Fibroblast of lung (primary cell): ENCODE data around the gene CFAP74. TPM values are rescaled to one million over a fixed set of nuclear protein-coding genes. Genes with fewer than 3 reads are reported as not detected.

Experiments
- DNase-seq, 2 donors: peaks; one replicate each; pipeline versions ENCODE4 v3.0.0 to v3.0.0-alpha.2; 2010; ENCODE audit warnings: low read depth in 2 of 2
- H2AFZ ChIP-seq: 2 replicates; pipeline ENCODE4 v1.5.1; 2012; ENCODE audit warnings: low read length, control low read depth, inconsistent platforms
- H3K27ac ChIP-seq: 2 replicates; pipeline ENCODE4 v1.5.1; 2011; ENCODE audit warnings: low read length, control low read depth; ENCODE audit not compliant: insufficient read depth
- H3K27me3 ChIP-seq: 2 replicates; pipeline ENCODE4 v1.5.1; 2011; ENCODE audit warnings: mild to moderate bottlenecking, low read length; ENCODE audit not compliant: control insufficient read depth, insufficient read depth
- H3K36me3 ChIP-seq: 2 replicates; pipeline ENCODE4 v1.5.1; 2011; ENCODE audit warnings: low read length; ENCODE audit not compliant: control insufficient read depth, insufficient read depth
- H3K4me1 ChIP-seq: 2 replicates; pipeline ENCODE4 v1.5.1; 2011; ENCODE audit warnings: low read length; ENCODE audit not compliant: control insufficient read depth, insufficient read depth; ENCODE audit errors: extremely low read depth
- H3K4me2 ChIP-seq: 2 replicates; pipeline ENCODE4 v1.5.1; 2011; ENCODE audit warnings: low read length, control low read depth; ENCODE audit not compliant: insufficient read depth; ENCODE audit errors: extremely low read depth
- H3K4me3 ChIP-seq, 4 experiments: fragments of 200-600 bp in 1 of 4; sonication (generic) in 1 of 4; replicated peaks in 1 of 4; 2 replicates each; pipeline ENCODE4 v1.5.1; 2011 to 2016; ENCODE audit warnings: low read length in 4 of 4, low read depth in 3 of 4, mild to moderate bottlenecking in 3 of 4, control low read depth in 2 of 4, inconsistent platforms in 1 of 4, mixed read lengths in 1 of 4; ENCODE audit not compliant: insufficient read depth in 1 of 4; ENCODE audit errors: control extremely low read depth in 1 of 4
- H3K79me2 ChIP-seq: 2 replicates; pipeline ENCODE4 v1.5.1; 2012; ENCODE audit warnings: mild to moderate bottlenecking, low read length, inconsistent platforms; ENCODE audit not compliant: control insufficient read depth, insufficient read depth
- H3K9ac ChIP-seq: 2 replicates; pipeline ENCODE4 v1.5.1; 2011; ENCODE audit warnings: mild to moderate bottlenecking, low read length, control low read depth; ENCODE audit not compliant: insufficient read depth
- H3K9me3 ChIP-seq: 2 replicates; pipeline ENCODE4 v1.5.1; 2012; ENCODE audit warnings: low read depth, low read length; ENCODE audit not compliant: control insufficient read depth, insufficient read depth
- H4K20me1 ChIP-seq: 2 replicates; pipeline ENCODE4 v1.5.1; 2011; ENCODE audit warnings: low read length; ENCODE audit not compliant: control insufficient read depth, insufficient read depth; ENCODE audit errors: extremely low read depth
- EZH2 ChIP-seq: IDR thresholded peaks from 2 replicates; pipeline ENCODE4 v1.5.1; 2012; ENCODE audit warnings: low read length, control low read depth, mild to moderate bottlenecking; ENCODE audit errors: missing control alignments
- polyA plus RNA-seq, 2 donors: library from polyadenylated mRNA; depleted of rRNA in 1 of 2; stranded (reverse) in 1 of 2; unstranded in 1 of 2; fragments of >200 nt; gene quantifications; 2 replicates each; pipeline ENCODE4 v1.2.1, GENCODE V29; 2011 to 2012; ENCODE audit warnings: missing spikeins in 1 of 2
- total RNA-seq: library from RNA; depleted of rRNA; stranded (reverse); fragments of >200 nt; gene quantifications from 2 replicates; pipeline ENCODE4 v1.2.1, GENCODE V29; 2014
- TF ChIP-seq, protein P1 (sequence below), 2 donors: IDR thresholded peaks in 1 of 2; conservative IDR thresholded peaks in 1 of 2; 1 replicate in 1 of 2; 2 replicates in 1 of 2; pipeline ENCODE4 v1.5.1; 2011 to 2012; ENCODE audit warnings: low read length in 2 of 2, control low read depth in 1 of 2, inconsistent platforms in 1 of 2, low read depth in 1 of 2, mild to moderate bottlenecking in 1 of 2

Gene CFAP74
- total and polyA plus RNA-seq, 2 donors (not counting 1 experiment from before 2014, with no cell fraction given): not detected

GRCh38 chr1:2032737-2033136, 29.2 kb upstream of the CFAP74 start:
- Histone ChIP-seq H3K4me3 (no peak overlapping the region), H3K36me3 (no peaks in the 10 kb centered on the region), H2AFZ (no peak overlapping the region), H3K27me3 (no peaks in the 10 kb centered on the region), H3K27ac (no peak overlapping the region), H3K4me2 (no peak overlapping the region), H4K20me1 (no peaks in the 10 kb centered on the region), H3K79me2 (no peaks in the 10 kb centered on the region), H3K9me3 (no peaks in the 10 kb centered on the region), H3K4me1 (no peaks in the 10 kb centered on the region), H3K9ac (no peak overlapping the region)
- no peak for TF ChIP-seq EZH2
- TF ChIP-seq, protein P1, sequence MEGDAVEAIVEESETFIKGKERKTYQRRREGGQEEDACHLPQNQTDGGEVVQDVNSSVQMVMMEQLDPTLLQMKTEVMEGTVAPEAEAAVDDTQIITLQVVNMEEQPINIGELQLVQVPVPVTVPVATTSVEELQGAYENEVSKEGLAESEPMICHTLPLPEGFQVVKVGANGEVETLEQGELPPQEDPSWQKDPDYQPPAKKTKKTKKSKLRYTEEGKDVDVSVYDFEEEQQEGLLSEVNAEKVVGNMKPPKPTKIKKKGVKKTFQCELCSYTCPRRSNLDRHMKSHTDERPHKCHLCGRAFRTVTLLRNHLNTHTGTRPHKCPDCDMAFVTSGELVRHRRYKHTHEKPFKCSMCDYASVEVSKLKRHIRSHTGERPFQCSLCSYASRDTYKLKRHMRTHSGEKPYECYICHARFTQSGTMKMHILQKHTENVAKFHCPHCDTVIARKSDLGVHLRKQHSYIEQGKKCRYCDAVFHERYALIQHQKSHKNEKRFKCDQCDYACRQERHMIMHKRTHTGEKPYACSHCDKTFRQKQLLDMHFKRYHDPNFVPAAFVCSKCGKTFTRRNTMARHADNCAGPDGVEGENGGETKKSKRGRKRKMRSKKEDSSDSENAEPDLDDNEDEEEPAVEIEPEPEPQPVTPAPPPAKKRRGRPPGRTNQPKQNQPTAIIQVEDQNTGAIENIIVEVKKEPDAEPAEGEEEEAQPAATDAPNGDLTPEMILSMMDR (conservative IDR thresholded peaks at IDR 0.05 in 1 of 2, IDR thresholded peaks at IDR 0.05 in 1 of 2; ENCODE audit: low read depth in 1 of 2, low read length in 2 of 2): no peak
- no peak for DNase-seq

GRCh38 chr1:2031546-2032540, 28.3 kb upstream of the CFAP74 start:
- H3K27ac ChIP-seq: no peak overlapping the region
- H3K79me2 ChIP-seq: no peaks in the 10 kb centered on the region
- no peak for DNase-seq
- TF ChIP-seq, protein P1 (conservative IDR thresholded peaks at IDR 0.05 in 1 of 2, IDR thresholded peaks at IDR 0.05 in 1 of 2; ENCODE audit: low read depth in 1 of 2, low read length in 2 of 2): no peak
- TF ChIP-seq EZH2: no peak
- H4K20me1 ChIP-seq: no peaks in the 10 kb centered on the region
- H3K36me3 ChIP-seq: no peaks in the 10 kb centered on the region
- no peak overlapping the region for H2AFZ ChIP-seq
- H3K9me3 ChIP-seq: no peaks in the 10 kb centered on the region
- no peaks in the 10 kb centered on the region for H3K27me3 ChIP-seq
- H3K4me2 ChIP-seq: no peak overlapping the region
- no peaks in the 10 kb centered on the region for H3K4me1 ChIP-seq
- no peak overlapping the region for H3K4me3 ChIP-seq
- H3K9ac ChIP-seq: no peak overlapping the region

GRCh38 chr1:2030076-2030871, 26.7 kb upstream of the CFAP74 start:
- no peak overlapping the region for H3K4me2 ChIP-seq
- H3K36me3 ChIP-seq: no peaks in the 10 kb centered on the region
- no peak overlapping the region for H3K4me3 ChIP-seq
- H3K79me2 ChIP-seq: no peaks in the 10 kb centered on the region
- no peak overlapping the region for H3K9ac ChIP-seq
- H3K27me3 ChIP-seq: peaks cover 4% of the 10 kb centered on the region
- no peaks in the 10 kb centered on the region for H4K20me1 ChIP-seq
- no peak overlapping the region for H2AFZ ChIP-seq
- TF ChIP-seq, protein P1 (conservative IDR thresholded peaks at IDR 0.05 in 1 of 2, IDR thresholded peaks at IDR 0.05 in 1 of 2; ENCODE audit: low read depth in 1 of 2, low read length in 2 of 2): no peak
- TF ChIP-seq EZH2: no peak
- no peak for DNase-seq
- no peaks in the 10 kb centered on the region for H3K9me3 ChIP-seq
- no peaks in the 10 kb centered on the region for H3K4me1 ChIP-seq
- H3K27ac ChIP-seq: no peak overlapping the region
